SU-DHL-6 (cell line): ENCODE results near the gene CAPN9.
"Not testable (repeated sequence)": the region's sequence is repeated elsewhere in the genome, so short reads cannot be mapped to it uniquely, and the experiment has no call there.

Experiments
- H2AFZ ChIP-seq: fragments of 200-600 bp; sonication (generic); 2 replicates; pipeline ENCODE4 v1.6.1; 2014; ENCODE audit warnings: low read depth, mild to moderate bottlenecking, moderate library complexity, mixed read lengths, antibody characterized with exemption, low read length; ENCODE audit not compliant: severe bottlenecking
- H3F3A ChIP-seq: fragments of 200-600 bp; shearing (Covaris generic); 2 replicates; pipeline ENCODE4 v1.6.0; 2016; ENCODE audit warnings: antibody characterized with exemption, mild to moderate bottlenecking; ENCODE audit not compliant: insufficient read depth
- H3K27ac ChIP-seq: fragments of 200-600 bp; sonication (generic); 2 replicates; pipeline ENCODE4 v1.5.1; 2016; ENCODE audit warnings: low read depth, mild to moderate bottlenecking, low read length, moderate library complexity, mixed read lengths
- H3K27me3 ChIP-seq: fragments of 200-600 bp; sonication (generic), shearing (Covaris generic); 2 replicates; pipeline ENCODE4 v1.6.0; 2014; ENCODE audit warnings: mild to moderate bottlenecking, low read length
- H3K36me3 ChIP-seq: fragments of 200-600 bp; sonication (generic); 2 replicates; pipeline ENCODE4 v1.6.1; 2014; ENCODE audit warnings: mild to moderate bottlenecking, low read length, mixed read lengths
- H3K4me2 ChIP-seq: fragments of 300-600, 200-600 bp; shearing (Covaris generic), sonication (generic); 2 replicates; pipeline ENCODE4 v1.6.0; 2014; ENCODE audit warnings: low read length, low read depth, mild to moderate bottlenecking; ENCODE audit not compliant: poor library complexity, severe bottlenecking
- H3K4me3 ChIP-seq: fragments of 200-600 bp; sonication (generic); 2 replicates; pipeline ENCODE4 v1.5.1; 2014; ENCODE audit warnings: antibody characterized with exemption, low read length, mild to moderate bottlenecking, mixed read lengths; ENCODE audit not compliant: insufficient read depth, poor library complexity, severe bottlenecking
- H3K79me2 ChIP-seq: fragments of 200-600 bp; sonication (generic); 2 replicates; pipeline ENCODE4 v1.6.1; 2014; ENCODE audit warnings: mild to moderate bottlenecking, low read length, moderate library complexity; ENCODE audit not compliant: insufficient read depth
- H3K9ac ChIP-seq: fragments of 200-600 bp; sonication (generic); 2 replicates; pipeline ENCODE4 v1.7.0; 2014; ENCODE audit warnings: mild to moderate bottlenecking, low read length
- H3K9me2 ChIP-seq: fragments of 200-600 bp; sonication (generic); replicated peaks from 2 replicates; pipeline ENCODE4 v1.6.1; 2014; ENCODE audit warnings: low read length; ENCODE audit not compliant: insufficient read depth
- H3K9me3 ChIP-seq: fragments of 200-600 bp; sonication (generic); 2 replicates; pipeline ENCODE4 v1.6.1; 2014; ENCODE audit warnings: low read length, mixed read lengths; ENCODE audit not compliant: insufficient read depth
- H4K20me1 ChIP-seq: fragments of 200-600 bp; sonication (generic); 2 replicates; pipeline ENCODE4 v1.6.1; 2014; ENCODE audit warnings: low read depth, mild to moderate bottlenecking, antibody characterized with exemption, low read length, moderate library complexity, mixed read lengths
- CTCF ChIP-seq: fragments of 200-600 bp; sonication (generic); IDR thresholded peaks from one replicate; pipeline ENCODE4 v1.5.1; 2017; ENCODE audit warnings: antibody characterized with exemption, mild to moderate bottlenecking, low read length, moderate library complexity; ENCODE audit not compliant: insufficient read depth, poor library complexity, severe bottlenecking
- EZH2phosphoT487 ChIP-seq: fragments of 200-600 bp; sonication (generic), shearing (Covaris generic); conservative IDR thresholded peaks from 2 replicates; pipeline ENCODE4 v1.6.1; 2018; ENCODE audit warnings: mild to moderate bottlenecking, antibody characterized with exemption, low read length, moderate library complexity, mixed read lengths

The CAPN9 gene

GRCh38 chr1:230747127-230747730 lies at the start of gene CAPN9:
TSS of gene CAPN9 (plus strand) at chr1:230747388. CDS start at chr1:230747497, 109 bp downstream.
- no peaks in the 10 kb centered on the region for H3K27me3 ChIP-seq
- TF ChIP-seq CTCF (no peak), EZH2phosphoT487 (no peak)
- H2AFZ ChIP-seq, result no peak within 1 kb of the TSS
- H3K9me3 ChIP-seq, result no peaks in the 10 kb centered on the region
- H3K4me2 ChIP-seq, result no peak within 1 kb of the TSS
- H4K20me1 ChIP-seq, result no peaks in the 10 kb centered on the region
- H3K9me2 ChIP-seq, result no peaks in the 10 kb centered on the region
- H3K36me3 ChIP-seq, result no peaks in the 10 kb centered on the region
- no peaks in the 10 kb centered on the region for H3F3A ChIP-seq
- no peak within 1 kb of the TSS for H3K27ac ChIP-seq
- no peak within 1 kb of the TSS for H3K4me3 ChIP-seq
- no peak within 1 kb of the TSS for H3K9ac ChIP-seq
- H3K79me2 ChIP-seq, result no peaks in the 10 kb centered on the region

- no peaks in the 10 kb centered on the region for H3F3A ChIP-seq
- TF ChIP-seq CTCF (no peak), EZH2phosphoT487 (no peak)
- no peaks in the 10 kb centered on the region for H3K9me2 ChIP-seq
- H3K36me3 ChIP-seq, result no peaks in the 10 kb centered on the region; the same call in 1 of the 2 replicates
- H3K27me3 ChIP-seq, result no peaks in the 10 kb centered on the region
- no peak overlapping the region for H3K9ac ChIP-seq
- no peak overlapping the region for H3K27ac ChIP-seq
- H3K79me2 ChIP-seq, result no peaks in the 10 kb centered on the region
- no peaks in the 10 kb centered on the region for H4K20me1 ChIP-seq
- no peak overlapping the region for H2AFZ ChIP-seq
- no peak overlapping the region for H3K4me2 ChIP-seq
- no peaks in the 10 kb centered on the region for H3K9me3 ChIP-seq
- no peak overlapping the region for H3K4me3 ChIP-seq
These were observed 49.1 kb upstream of the CAPN9 start for GRCh38 chr1:230698130-230698529.

GRCh38 chr1:230698964-230699363 lies 48.2 kb upstream of the CAPN9 start:
- H3K27me3 ChIP-seq, H2AFZ ChIP-seq, H3F3A ChIP-seq, H3K79me2 ChIP-seq, H3K27ac ChIP-seq, H3K9ac ChIP-seq, H4K20me1 ChIP-seq, H3K36me3 ChIP-seq, H3K9me2 ChIP-seq, H3K4me3 ChIP-seq, H3K9me3 ChIP-seq, H3K4me2 ChIP-seq: not testable (repeated sequence)

GRCh38 chr1:230699716-230700115 lies 47.5 kb upstream of the CAPN9 start:
- Histone ChIP-seq H2AFZ (no peak overlapping the region), H3K27me3 (no peaks in the 10 kb centered on the region), H3K4me3 (no peak overlapping the region), H3K79me2 (no peaks in the 10 kb centered on the region), H3K9ac (no peak overlapping the region), H3F3A (no peaks in the 10 kb centered on the region), H3K9me2 (no peaks in the 10 kb centered on the region), H4K20me1 (no peaks in the 10 kb centered on the region), H3K9me3 (no peaks in the 10 kb centered on the region), H3K36me3 (no peaks in the 10 kb centered on the region), H3K4me2 (no peak overlapping the region), H3K27ac (no peak overlapping the region)
- TF ChIP-seq CTCF, result no peak
- TF ChIP-seq EZH2phosphoT487, result no peak
